Activated CD4-positive, CD25-positive, alpha-beta regulatory T cell treated with anti-CD3 and anti-CD28 coated beads, Interleukin-2, amount 50 U/mL, for 72 hours (primary cell): ENCODE results near the gene EXOSC2.
"Not testable (repeated sequence)": the region's sequence is repeated elsewhere in the genome, so short reads cannot be mapped to it uniquely, and the experiment has no call there.

Source experiments
- DNase-seq: peaks from one replicate; pipeline ENCODE4 v3.0.0; 2021

Gene EXOSC2

DNA sequence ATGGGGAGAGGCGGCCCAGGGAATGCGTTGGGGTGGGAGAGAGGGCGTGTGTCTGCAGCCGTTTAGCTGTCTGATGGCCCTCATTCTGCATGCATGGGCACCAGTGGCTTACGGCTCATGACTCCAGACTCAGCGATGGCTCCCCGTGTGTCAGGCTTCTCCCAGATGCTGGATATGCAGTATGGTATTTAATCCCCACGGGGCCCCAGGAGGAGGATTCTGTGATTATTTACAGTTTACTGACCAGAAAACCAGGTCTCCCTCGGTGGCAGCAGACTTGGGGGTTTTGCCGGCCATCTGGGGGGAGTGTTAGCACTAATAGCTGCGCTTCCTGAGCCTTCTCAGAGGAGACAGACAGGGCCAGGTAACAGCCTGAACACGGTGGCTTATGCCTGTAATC, 24.9 kb upstream of the EXOSC2 start:
- no peak for DNase-seq

DNA sequence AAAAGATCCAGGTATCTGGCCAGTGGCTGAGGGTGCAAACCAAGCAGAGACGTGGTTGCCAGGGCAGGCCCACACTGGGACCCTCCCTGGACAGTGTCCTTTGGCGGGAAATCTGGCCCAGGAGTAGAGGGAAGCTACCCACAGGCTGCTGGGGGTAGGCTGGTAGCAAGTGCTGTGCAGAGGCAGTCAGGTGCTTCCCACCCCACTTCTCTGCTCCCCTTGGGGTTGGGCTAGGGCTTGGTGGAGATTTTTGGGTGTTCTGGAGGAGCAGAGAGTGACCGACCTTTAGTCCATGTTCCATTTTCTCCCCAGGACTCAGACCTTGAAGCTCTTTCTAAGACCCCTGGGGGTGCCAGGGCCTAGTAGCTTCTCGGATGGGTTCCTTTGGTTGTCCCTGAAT, 23.6 kb upstream of the EXOSC2 start:
- no peak for DNase-seq

- DNase-seq = no peak
Observed at GRCh38 chr9:130670644-130671043, 22.9 kb upstream of the EXOSC2 start.

DNA sequence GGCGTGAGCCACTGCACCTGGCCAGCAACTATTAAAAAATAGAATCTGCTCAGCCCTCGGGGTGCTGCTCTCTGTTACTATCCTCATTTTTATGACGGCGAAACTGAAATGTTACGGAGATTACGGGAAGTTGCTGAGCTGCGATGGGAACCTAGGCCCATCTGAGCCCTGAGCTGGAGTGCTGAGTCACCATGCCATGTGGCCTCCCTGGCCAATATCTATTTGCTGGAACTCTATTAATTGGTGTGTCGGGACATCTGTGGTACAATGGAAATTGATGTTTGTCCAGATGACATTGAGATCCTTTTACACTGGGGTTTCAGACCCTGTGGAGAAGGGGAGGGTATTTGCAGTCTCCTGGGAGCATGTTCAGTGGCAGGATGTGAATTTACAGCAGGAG, 21.1 kb upstream of the EXOSC2 start:
- DNase-seq = no peak

- no peak for DNase-seq
Observed at GRCh38 chr9:130672933-130673615, 20.5 kb upstream of the EXOSC2 start.

DNA sequence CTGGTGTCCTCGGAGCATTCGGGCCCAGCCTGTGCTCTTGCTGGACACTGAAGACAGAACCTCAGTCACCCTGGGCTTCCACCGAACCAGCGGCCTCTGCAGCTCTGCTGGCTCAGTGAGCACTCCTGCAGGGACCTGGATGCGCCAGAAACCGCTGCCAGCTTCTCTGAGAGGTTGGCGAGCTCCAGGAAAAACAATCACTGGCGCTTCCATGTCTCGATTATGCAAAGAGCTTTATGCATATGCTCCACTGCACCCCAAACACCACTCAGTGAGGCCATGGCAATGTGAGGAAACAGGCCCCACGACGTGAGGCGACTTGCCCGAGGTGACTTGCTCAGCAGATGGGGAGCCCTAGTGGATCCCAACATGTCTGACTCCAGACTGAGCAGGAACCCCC, 18.2 kb upstream of the EXOSC2 start:
- DNase-seq = no peak

DNA sequence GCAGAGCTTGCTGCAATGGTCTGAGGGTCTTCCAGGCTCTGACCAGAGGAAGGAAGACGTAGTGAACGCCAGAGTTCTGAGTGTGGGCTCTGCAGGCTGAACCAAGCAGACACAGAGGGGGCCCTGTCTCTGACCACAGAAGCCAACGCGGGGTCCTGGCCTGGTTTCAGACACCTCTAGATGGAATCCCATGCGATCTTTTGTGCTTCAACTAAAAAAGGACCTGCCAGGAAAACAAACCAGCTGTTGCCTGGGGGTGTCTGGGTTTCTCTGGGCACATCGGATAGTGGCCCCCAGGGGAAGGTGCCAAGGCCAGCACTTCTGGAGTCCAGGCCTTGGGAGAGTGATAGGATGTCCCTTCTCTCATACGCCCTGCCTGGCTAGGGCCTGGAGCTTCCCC, 16.3 kb upstream of the EXOSC2 start:
- no peak for DNase-seq

DNA sequence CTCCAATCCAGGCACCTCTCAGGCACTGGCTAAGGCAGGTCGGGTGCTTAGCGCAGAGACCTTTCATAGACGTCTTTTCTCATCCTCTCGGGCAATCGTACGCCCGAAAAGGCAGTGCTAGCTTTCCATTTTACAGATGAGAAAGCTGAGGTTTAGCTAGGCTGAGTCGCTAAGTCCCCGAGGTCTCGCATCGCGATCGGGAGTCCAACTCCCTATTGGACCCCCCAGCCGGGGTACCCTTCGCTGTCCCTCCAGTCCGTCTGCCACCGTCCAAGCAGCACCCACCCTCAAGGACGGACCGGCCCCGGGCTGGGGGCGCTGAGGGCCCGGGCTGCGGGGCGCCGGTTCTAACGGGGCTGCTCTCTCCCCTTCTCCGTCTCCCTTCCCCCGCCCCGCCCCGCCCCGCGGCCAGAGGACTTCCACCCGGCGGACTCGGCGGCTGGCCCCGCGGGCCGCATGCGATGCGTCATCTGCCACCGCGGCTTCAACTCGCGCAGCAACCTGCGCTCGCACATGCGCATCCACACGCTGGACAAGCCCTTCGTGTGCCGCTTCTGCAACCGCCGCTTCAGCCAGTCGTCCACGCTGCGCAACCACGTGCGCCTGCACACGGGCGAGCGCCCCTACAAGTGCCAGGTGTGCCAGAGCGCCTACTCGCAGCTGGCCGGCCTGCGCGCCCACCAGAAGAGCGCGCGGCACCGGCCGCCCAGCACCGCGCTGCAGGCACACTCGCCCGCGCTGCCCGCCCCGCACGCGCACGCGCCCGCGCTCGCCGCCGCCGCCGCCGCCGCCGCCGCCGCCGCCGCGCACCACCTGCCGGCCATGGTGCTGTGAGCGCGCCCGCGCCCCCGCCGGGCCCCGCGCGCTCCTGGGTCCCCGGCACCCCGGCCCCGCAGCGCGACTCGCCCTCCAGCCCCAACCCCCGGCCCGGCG, 12.5 kb upstream of the EXOSC2 start:
- peak; percentile 76 for DNase-seq

GRCh38 chr9:130681769-130682420, 11.7 kb upstream of the EXOSC2 start:
- peak; percentile 51 for DNase-seq

DNA sequence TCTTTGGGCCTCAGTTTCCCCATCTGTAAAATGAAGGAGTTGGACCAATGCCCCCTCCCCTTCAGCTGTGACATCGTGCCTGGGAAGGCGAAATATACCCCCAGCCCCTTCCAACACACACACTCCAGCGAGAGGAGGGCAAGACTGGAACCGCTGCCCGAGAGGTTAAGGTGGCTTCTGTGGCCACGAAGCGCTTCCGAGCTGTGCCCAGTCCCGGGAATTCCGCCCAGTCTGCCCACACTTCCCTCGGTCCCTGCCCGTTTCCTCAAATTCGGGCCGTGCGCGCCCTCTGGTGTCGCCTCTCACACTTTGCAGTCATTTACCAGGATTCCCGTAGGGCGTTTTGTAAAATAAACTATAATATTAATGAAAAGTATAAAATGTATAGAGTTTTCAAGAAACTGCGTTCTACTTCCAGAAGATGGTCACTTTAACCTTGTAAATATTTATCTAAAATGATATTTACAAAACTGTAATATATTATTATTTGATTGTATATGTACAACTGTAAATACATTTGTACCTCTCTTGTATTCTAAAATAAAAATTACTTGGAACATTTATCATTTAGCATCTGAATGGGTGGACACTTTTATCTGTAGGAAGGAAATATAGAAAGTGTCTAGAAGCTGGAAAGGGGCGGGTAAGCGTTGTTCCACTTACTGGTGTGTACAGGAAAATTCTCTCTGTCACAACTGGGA, 11.0 kb upstream of the EXOSC2 start:
- peak; percentile 66 for DNase-seq

DNA sequence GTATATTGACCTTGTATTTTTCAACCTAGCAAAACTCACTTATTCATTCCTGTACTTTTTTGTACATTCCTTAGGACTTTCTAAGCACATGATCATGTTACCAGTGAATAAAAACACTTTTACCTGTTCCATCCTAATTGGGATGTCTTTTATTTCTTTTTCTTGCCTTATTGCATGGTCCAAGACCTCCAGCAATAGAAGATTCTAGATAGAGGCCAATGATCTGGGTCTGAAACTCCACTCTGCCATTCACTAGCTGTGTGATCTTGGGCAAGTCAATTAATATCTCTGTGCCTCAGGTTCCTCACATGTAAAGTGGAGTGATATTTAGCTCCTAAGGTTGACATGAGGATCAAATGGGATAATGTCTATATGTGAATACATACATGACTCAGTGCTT, 8.5 kb upstream of the EXOSC2 start:
- DNase-seq = no peak

DNA sequence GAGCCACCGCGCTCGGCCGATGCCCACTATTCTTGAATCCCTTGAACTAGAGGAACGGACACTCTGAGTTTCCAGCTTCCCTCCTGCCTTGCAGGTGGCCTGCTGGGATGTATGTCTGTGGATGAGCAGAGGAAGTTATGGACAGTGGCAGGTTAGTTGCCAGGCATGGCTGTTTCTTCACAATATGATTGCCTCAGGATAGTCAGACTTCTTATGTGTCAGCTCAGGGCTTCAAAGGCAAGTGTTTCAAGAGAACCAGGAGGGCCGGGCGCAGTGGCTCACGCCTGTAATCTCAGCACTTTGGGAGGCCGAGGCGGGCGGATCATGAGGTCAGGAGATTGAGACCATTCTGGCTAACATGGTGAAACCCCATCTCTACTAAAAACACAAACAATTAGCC, 7.6 kb upstream of the EXOSC2 start:
- not testable (repeated sequence) for DNase-seq

- DNase-seq = no peak
Observed at GRCh38 chr9:130687615-130688014, 6.0 kb upstream of the EXOSC2 start.

DNA sequence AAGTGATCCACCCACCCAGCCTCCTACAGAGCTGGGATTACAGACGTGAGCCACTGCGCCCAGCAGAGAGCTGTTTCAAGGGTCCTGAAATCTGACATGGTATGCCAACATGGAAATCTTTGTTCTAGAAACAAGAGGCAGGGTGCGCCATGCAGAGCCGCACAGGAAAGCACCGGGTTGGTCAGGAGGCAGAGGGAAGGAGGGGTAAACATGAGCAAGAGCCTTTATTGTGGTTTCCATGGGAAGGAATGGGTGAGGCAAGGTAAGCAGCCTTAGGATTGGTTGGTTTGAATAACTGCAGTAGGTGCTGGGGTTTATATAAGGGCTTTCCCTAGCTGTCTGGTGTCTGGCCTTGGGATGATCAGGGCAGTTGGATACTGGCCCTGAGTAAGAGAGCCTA, 5.5 kb upstream of the EXOSC2 start:
- no peak for DNase-seq

DNA sequence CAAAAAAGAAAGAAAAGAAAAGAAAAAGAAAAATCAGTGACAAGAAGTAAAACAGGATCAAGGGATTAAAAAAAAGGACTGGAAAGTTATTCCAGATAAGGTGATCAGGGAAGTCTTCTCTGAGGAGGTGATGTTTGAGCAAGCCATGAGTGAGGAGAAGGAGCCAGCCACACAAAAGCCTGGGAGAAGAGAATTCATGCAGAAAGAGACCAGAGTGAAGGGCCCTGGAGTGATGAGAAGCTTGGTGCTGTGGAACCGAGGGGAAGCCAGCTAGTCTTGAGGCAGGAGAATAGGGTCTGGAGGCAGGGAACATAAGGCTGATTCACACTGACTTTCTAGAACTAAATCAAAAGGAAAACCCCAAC, 4.0 kb upstream of the EXOSC2 start:
- no peak for DNase-seq

DNA sequence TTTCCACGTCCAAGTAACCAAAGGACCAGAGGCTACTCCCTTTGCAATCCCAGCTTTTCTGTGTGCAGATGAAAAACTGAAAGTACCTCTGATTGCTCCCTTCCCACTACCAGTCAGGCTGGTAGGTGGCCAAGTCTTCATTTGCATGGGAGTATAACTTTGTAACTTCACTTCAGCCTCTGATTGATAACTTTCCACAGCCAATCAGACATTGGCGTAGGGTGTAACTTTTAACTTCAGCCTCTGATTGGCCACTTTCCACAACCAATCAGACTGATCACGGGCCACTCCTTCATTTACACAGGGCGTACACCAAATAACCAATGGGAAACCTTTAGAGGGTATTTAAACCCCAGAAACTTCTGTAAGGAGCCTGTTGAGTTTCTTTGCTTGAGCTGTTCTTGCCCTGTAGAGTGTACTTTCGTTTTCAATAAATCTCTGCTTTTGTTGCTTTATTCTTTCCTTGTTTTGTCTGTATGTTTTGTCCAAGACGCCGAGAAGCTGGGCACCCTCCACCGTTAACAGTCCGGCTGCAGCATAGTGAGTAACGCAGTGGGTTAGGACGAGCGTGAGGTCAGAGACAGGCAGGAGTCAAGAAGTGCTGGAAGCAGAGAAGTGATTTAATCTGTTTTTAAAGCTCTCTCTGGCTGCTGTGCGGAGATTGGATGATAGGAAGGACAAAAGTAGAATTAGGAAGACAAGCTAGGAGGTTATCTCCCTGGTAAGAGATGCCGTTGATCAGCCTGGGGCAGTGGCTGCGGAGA, 3.5 kb upstream of the EXOSC2 start:
- no peak for DNase-seq

- DNase-seq = no peak
Observed at GRCh38 chr9:130692321-130692720, 1.3 kb upstream of the EXOSC2 start.

- no peak for DNase-seq
Observed at GRCh38 chr9:130693101-130693425, 517 bp upstream of the EXOSC2 start.

DNA sequence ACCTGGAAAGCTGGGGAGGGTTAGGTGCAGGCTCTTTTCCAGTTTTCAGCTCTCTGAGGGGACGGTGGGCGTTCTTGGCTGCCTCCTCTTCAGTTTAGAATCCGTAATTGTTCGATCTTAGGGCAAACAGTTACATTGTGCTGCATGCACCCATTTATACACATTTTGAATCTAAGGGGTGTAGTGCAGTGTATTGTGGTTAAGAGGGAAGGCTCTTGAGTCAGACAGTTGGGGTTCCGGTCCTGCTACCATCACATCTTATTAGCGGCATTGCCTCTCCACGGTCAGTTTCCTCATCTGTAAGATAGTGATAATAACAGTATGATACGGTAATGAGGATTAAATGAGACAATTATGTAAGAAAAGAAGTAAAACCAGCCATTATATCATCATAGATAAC, 625 bp downstream of the EXOSC2 start:
- no peak for DNase-seq

DNA sequence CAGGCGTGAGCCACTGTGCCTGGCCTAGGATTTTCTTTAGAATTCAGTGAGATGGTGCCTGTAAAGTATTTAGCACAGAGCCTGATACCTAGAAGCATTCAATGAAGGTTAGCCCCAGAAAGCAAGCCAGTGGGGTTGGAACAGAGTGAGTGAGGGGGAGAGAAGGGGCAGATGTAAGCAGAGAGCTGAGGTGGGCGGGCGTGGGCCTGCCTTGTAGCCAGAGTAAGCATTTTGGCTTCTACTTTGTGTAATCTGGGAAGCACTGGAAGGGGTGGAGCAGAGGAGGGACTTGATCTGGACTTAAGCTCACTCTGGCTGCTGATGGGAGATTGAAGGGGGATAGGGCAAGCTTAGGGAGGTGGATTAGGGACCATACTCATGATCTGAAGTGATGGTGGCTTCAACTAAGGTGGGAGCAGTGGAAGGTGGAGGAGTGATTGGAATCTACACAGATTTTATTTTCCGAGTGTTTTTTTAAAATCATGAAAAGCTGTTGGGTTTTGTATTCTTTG, 2.6 kb downstream of the EXOSC2 start:
- DNase-seq = no peak

- no peak for DNase-seq
Observed at GRCh38 chr9:130696996-130697395, 3.4 kb downstream of the EXOSC2 start.

DNA sequence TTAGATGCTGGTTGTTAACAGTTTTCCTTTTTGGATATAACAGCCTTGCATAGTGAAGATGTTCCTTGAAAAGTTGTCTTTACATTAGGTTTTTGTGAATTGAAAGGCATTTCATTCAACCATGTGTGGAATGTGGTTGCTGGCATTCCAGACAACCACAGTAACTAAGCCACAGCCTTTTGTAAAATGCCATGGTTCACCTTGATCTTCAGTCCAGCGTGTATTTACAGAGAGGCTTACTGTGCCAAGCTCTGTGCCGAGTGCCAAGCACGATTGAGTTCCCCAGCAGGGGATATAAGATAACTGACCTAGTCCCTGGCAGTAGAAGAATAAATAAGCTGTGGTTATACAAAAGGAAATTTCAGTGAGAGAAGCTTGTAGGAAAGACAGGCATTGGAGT, 4.9 kb downstream of the EXOSC2 start:
- no peak for DNase-seq
